ENCODE data around the gene MBD3L2. TPM values are rescaled to one million over a fixed set of nuclear protein-coding genes. Genes with fewer than 3 reads are reported as not detected.
"Not testable (repeated sequence)": the region's sequence is repeated elsewhere in the genome, so short reads cannot be mapped to it uniquely, and the experiment has no call there.

Gene MBD3L2
- total and polyA plus RNA-seq, 2 experiments from 2014 or later = not detected

DNA sequence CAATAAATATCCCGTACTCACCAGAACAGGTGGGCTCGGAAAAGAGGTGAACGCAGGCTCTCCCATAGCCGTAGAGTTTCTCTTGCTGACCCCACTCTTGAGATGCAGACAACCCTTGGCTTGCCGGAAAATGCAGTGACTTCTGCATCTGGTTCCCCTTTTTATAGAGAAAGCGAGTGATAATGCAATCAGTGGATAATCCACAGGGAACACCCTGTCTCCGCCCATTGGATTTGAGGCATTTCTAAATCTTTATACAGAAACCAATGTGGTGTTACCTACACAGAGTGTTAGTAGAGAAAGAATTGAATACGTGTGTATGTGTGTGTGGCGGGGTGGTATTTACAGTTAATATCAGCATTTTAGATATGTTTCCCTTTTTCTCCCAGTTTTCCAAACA lies 9.0 kb upstream of the MBD3L2 start, which contains the start of gene MBD3L4:
Gene MBD3L4 (minus strand): TSS at position 101 of the 400 bp plus-strand sequence. CDS start 35 bp downstream, at position 66.
- H3K36me3 ChIP-seq (replicated peaks; ENCODE audit: insufficient read depth, low read depth); H3K4me2 ChIP-seq; H4K20me1 ChIP-seq (ENCODE audit: insufficient read depth, poor library complexity, severe bottlenecking); H3K79me2 ChIP-seq; H3K4me1 ChIP-seq (ENCODE audit: insufficient read depth); H3K4me3 ChIP-seq; H3K9me2 ChIP-seq (replicated peaks; ENCODE audit: insufficient read depth); H3K9me3 ChIP-seq (ENCODE audit: low read depth); H3K27ac ChIP-seq; H2AFZ ChIP-seq; DNase-seq (ENCODE audit: low spot score); H3K27me3 ChIP-seq: not testable (repeated sequence)
- WGBS (ENCODE audit: low lambda C conversion rate, missing lambda C conversion rate) = 97% methylated on average over 2 of the region's 9 CpGs

DNA sequence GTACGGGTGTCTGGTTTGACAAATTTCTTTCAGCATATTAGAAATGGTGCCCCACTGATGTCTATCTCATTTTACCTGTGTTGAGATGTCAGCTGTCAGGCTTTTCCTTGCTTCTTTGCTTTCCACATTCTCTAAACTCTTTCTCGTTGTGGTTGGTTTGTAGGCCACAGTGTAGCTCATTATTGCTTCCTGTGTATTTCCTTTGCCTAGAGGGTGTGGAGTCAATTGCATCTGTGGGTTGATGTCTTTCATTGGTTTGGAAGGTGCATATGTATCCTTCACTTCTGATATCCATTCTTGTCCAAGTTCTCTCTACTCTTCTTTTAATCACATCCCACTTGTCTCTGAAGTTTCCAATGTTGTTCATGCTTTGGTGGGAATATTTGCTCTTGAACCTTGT lies 7.6 kb upstream of the MBD3L2 start:
- H2AFZ ChIP-seq; H3K36me3 ChIP-seq (replicated peaks; ENCODE audit: insufficient read depth, low read depth); H3K9me2 ChIP-seq (replicated peaks; ENCODE audit: insufficient read depth); H3K4me1 ChIP-seq (ENCODE audit: insufficient read depth); H3K4me3 ChIP-seq; DNase-seq (ENCODE audit: low spot score); H3K4me2 ChIP-seq; H3K27me3 ChIP-seq; H3K9me3 ChIP-seq (ENCODE audit: low read depth); H3K79me2 ChIP-seq; H4K20me1 ChIP-seq (ENCODE audit: insufficient read depth, poor library complexity, severe bottlenecking); H3K27ac ChIP-seq: not testable (repeated sequence)
- no CpG with 5 or more reads among the region's 2 CpGs for WGBS (ENCODE audit: low lambda C conversion rate, missing lambda C conversion rate)

DNA sequence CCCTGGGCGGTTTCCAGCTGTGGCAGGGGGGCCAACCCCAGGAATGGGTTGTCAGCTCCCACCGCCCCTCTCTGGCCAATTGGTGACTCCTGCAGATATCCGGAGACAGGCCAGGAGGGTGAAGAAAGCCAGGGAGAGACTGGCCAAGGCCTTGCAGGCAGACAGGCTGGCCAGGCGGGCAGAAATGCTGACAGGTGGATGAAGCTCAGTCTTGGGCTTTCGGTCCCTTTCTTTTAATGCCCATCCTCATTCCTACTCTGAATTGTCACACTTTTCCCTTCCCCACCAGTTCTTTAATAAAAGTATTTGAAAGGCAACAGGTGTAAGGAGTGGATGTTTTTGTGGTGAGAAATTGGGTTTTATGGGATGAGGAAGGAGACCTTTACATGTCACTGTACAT lies 2.3 kb downstream of the MBD3L2 start:
- H3K27ac ChIP-seq; H3K4me3 ChIP-seq; H3K79me2 ChIP-seq; H3K4me1 ChIP-seq (ENCODE audit: insufficient read depth); H3K9me2 ChIP-seq (replicated peaks; ENCODE audit: insufficient read depth); DNase-seq (ENCODE audit: low spot score); H3K9me3 ChIP-seq (ENCODE audit: low read depth); H3K27me3 ChIP-seq; H4K20me1 ChIP-seq (ENCODE audit: insufficient read depth, poor library complexity, severe bottlenecking); H3K36me3 ChIP-seq (replicated peaks; ENCODE audit: insufficient read depth, low read depth); H2AFZ ChIP-seq; H3K4me2 ChIP-seq: not testable (repeated sequence)
- WGBS (ENCODE audit: low lambda C conversion rate, missing lambda C conversion rate) = 93% methylated on average over 3 of the region's 5 CpGs

DNA sequence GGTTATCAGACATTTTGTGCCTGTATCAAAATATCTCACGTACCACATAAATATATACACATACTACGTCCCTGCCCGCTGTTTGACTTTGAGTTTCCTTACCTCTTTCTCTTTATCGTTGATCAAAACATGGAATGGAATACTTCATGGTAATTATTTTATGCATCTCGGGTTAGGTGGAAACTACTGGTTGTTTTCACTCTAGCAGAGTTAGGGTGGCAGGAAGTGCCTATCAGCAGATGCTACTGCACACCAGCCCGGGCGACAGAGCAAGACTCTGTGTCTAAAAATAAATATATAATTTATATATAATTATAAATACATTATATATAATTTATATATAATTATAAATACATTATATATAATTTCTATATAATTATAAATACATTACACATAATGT lies 3.8 kb downstream of the MBD3L2 start:
- DNase-seq (ENCODE audit: low spot score); H2AFZ ChIP-seq; H3K79me2 ChIP-seq; H3K9me2 ChIP-seq (replicated peaks; ENCODE audit: insufficient read depth); H3K9me3 ChIP-seq (ENCODE audit: low read depth); H3K27ac ChIP-seq; H3K4me2 ChIP-seq; H3K27me3 ChIP-seq; H3K4me1 ChIP-seq (ENCODE audit: insufficient read depth); H3K36me3 ChIP-seq (replicated peaks; ENCODE audit: insufficient read depth, low read depth); H3K4me3 ChIP-seq; H4K20me1 ChIP-seq (ENCODE audit: insufficient read depth, poor library complexity, severe bottlenecking): not testable (repeated sequence)
- 93% methylated on average over 7 of the region's 7 CpGs for WGBS (ENCODE audit: low lambda C conversion rate, missing lambda C conversion rate)

DNA sequence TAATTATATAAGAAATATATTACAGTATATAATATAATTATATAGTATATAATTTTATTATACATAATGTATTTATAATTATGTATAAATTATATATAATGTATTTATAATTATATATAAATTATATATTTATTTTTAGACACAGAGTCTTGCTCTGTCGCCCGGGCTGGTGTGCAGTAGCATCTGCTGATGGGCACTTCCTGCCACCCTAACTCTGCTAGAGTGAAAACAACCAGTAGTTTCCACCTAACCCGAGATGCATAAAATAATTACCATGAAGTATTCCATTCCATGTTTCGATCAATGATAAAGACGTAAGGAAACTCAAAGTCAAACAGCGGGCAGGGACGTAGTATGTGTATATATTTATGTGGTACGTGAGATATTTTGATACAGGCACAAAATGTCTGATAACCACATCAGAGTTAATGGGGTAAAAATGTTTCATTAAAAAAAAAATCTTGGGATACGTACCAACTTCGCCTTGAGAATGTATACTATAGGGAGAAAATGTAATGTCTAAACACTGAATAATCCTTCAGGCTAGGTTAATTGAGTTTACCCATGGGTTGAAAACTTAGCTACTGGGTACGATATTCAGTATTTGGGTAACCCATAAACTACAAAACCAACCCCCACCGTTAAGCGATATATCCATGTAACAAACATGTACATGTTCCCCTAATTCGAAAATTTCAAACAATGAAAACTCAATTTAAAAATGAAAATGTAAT lies 5.7 kb downstream of the MBD3L2 start:
- H3K4me2 ChIP-seq; H3K9me2 ChIP-seq (replicated peaks; ENCODE audit: insufficient read depth); H3K4me1 ChIP-seq (ENCODE audit: insufficient read depth); DNase-seq (ENCODE audit: low spot score); H4K20me1 ChIP-seq (ENCODE audit: insufficient read depth, poor library complexity, severe bottlenecking); H2AFZ ChIP-seq; H3K27ac ChIP-seq; H3K36me3 ChIP-seq (replicated peaks; ENCODE audit: insufficient read depth, low read depth); H3K4me3 ChIP-seq; H3K9me3 ChIP-seq (ENCODE audit: low read depth); H3K27me3 ChIP-seq; H3K79me2 ChIP-seq: not testable (repeated sequence)
- WGBS (ENCODE audit: low lambda C conversion rate, missing lambda C conversion rate) = 91% methylated on average over 13 of the region's 14 CpGs

DNA sequence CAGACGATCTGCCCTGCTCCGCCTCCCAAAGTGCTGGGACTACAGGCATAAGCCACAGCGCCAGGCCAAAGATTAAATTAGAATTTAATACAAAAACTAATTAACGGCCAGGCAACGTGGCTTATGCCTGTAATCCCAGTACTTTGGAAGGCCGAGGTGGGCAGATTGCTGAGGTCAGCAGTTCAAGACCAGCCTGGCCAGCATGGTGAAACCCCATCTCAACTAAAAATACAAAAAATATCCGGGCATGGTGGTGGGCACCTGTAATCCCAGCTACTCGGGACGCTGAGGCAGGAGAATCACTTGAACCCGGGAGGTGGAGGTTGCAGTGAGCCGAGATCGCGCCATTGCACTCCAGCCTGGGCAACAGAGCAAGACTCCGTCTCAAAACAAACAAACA lies 6.6 kb downstream of the MBD3L2 start:
- H3K27me3 ChIP-seq; H2AFZ ChIP-seq; H3K9me3 ChIP-seq (ENCODE audit: low read depth); H3K4me2 ChIP-seq; H3K4me3 ChIP-seq; H3K9me2 ChIP-seq (replicated peaks; ENCODE audit: insufficient read depth); H3K27ac ChIP-seq; H3K36me3 ChIP-seq (replicated peaks; ENCODE audit: insufficient read depth, low read depth); H4K20me1 ChIP-seq (ENCODE audit: insufficient read depth, poor library complexity, severe bottlenecking); H3K79me2 ChIP-seq; DNase-seq (ENCODE audit: low spot score); H3K4me1 ChIP-seq (ENCODE audit: insufficient read depth): not testable (repeated sequence)
- 87% methylated on average over 14 of the region's 14 CpGs for WGBS (ENCODE audit: low lambda C conversion rate, missing lambda C conversion rate)

DNA sequence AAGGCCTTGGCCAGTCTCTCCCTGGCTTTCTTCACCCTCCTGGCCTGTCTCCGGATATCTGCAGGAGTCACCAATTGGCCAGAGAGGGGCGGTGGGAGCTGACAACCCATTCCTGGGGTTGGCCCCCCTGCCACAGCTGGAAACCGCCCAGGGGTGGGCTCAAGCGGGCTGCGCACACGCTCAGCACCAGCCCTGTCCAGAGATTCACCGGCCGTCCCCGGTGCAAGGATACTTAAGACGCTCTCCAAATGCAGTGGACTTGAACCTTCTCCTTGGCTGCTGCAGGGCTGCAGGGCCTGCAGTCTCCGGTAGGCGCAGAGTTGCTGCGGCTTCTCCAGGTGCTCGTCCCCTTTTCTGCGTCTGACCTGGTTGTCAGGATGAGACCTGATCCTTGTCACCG lies 7.2 kb downstream of the MBD3L2 start:
- not testable (repeated sequence) for H3K4me1 ChIP-seq (ENCODE audit: insufficient read depth); H3K4me3 ChIP-seq; H3K79me2 ChIP-seq; H2AFZ ChIP-seq; H4K20me1 ChIP-seq (ENCODE audit: insufficient read depth, poor library complexity, severe bottlenecking); H3K36me3 ChIP-seq (replicated peaks; ENCODE audit: insufficient read depth, low read depth); DNase-seq (ENCODE audit: low spot score); H3K27me3 ChIP-seq; H3K4me2 ChIP-seq; H3K9me2 ChIP-seq (replicated peaks; ENCODE audit: insufficient read depth); H3K9me3 ChIP-seq (ENCODE audit: low read depth); H3K27ac ChIP-seq
- 75% methylated on average over 6 of the region's 16 CpGs for WGBS (ENCODE audit: low lambda C conversion rate, missing lambda C conversion rate)

DNA sequence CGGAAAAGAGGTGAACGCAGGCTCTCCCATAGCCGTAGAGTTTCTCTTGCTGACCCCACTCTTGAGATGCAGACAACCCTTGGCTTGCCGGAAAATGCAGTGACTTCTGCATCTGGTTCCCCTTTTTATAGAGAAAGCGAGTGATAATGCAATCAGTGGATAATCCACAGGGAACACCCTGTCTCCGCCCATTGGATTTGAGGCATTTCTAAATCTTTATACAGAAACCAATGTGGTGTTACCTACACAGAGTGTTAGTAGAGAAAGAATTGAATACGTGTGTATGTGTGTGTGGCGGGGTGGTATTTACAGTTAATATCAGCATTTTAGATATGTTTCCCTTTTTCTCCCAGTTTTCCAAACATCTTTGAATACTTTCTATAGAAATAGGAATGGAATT lies 9.5 kb downstream of the MBD3L2 start, which contains the start of gene MBD3L3:
Gene MBD3L3 (minus strand): TSS at position 101 of the 400 bp plus-strand sequence. CDS start 71 bp downstream, at position 30.
- H3K4me3 ChIP-seq; H3K9me3 ChIP-seq (ENCODE audit: low read depth); H3K27me3 ChIP-seq; H3K4me1 ChIP-seq (ENCODE audit: insufficient read depth); H3K79me2 ChIP-seq; DNase-seq (ENCODE audit: low spot score); H3K36me3 ChIP-seq (replicated peaks; ENCODE audit: insufficient read depth, low read depth); H3K4me2 ChIP-seq; H2AFZ ChIP-seq; H3K9me2 ChIP-seq (replicated peaks; ENCODE audit: insufficient read depth); H3K27ac ChIP-seq; H4K20me1 ChIP-seq (ENCODE audit: insufficient read depth, poor library complexity, severe bottlenecking): not testable (repeated sequence)
- no CpG with 5 or more reads among the region's 8 CpGs for WGBS (ENCODE audit: low lambda C conversion rate, missing lambda C conversion rate)

DNA sequence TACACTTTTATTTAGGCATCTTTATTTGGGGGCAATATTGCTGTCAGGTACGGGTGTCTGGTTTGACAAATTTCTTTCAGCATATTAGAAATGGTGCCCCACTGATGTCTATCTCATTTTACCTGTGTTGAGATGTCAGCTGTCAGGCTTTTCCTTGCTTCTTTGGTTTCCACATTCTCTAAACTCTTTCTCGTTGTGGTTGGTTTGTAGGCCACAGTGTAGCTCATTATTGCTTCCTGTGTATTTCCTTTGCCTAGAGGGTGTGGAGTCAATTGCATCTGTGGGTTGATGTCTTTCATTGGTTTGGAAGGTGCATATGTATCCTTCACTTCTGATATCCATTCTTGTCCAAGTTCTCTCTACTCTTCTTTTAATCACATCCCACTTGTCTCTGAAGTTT lies 10.9 kb downstream of the MBD3L2 start:
- H3K79me2 ChIP-seq; H3K27ac ChIP-seq; H2AFZ ChIP-seq; H3K4me2 ChIP-seq; H3K9me3 ChIP-seq (ENCODE audit: low read depth); DNase-seq (ENCODE audit: low spot score); H3K36me3 ChIP-seq (replicated peaks; ENCODE audit: insufficient read depth, low read depth); H3K4me3 ChIP-seq; H4K20me1 ChIP-seq (ENCODE audit: insufficient read depth, poor library complexity, severe bottlenecking); H3K27me3 ChIP-seq; H3K4me1 ChIP-seq (ENCODE audit: insufficient read depth); H3K9me2 ChIP-seq (replicated peaks; ENCODE audit: insufficient read depth): not testable (repeated sequence)
- WGBS (ENCODE audit: low lambda C conversion rate, missing lambda C conversion rate) = 85% methylated on average over 2 of the region's 2 CpGs
